CD4-positive, alpha-beta T cell treated with Interleukin-21 for 1 hour (primary cell): ENCODE data around the gene MAP2K5.

ENCODE experiments used
- DNase-seq: peaks from one replicate; pipeline ENCODE4 v3.0.0-alpha.2; 2020

MAP2K5 gene

DNA sequence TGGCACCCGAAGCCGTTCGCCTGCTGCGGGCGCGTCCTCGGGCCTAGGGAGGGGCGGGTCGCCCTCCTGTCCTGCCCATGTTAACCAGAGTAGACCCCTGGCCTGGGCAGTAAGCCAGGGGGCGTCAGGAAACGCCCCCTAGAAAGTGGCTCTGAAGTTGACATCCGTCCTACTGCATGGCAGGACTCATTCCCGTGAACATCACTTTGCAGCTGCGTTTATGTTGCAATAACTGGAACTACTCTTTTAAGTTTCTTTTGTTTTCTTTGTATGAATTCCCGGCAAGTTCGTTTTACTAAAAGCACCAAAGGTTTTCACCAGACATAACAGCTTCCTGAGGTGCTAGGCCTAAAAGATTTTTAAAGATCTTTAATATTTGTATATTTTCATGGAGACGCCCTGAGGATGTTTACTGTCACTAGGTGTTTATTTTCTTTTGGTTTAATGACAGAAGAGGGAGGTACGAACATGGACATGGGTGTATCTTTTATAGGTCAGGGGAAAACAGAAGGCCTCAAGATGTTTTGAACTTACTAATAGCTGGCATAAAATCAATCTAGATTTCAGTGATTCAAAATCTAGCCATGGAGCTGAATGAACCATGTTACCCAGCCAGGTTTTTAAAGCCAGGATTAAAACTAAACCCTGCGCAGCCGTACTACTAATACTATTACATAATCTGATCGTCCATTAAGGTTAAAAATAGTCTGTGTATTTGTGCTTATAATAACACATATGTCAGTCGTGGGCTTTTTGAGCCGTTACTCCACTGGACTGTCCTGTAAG lies 20.5 kb upstream of the MAP2K5 start:
- DNase-seq = no peak

- DNase-seq = no peak
Measured at GRCh38 chr15:67523330-67523729, 19.2 kb upstream of the MAP2K5 start.

GRCh38 chr15:67524235-67524634 lies 18.3 kb upstream of the MAP2K5 start:
- DNase-seq = no peak

DNA sequence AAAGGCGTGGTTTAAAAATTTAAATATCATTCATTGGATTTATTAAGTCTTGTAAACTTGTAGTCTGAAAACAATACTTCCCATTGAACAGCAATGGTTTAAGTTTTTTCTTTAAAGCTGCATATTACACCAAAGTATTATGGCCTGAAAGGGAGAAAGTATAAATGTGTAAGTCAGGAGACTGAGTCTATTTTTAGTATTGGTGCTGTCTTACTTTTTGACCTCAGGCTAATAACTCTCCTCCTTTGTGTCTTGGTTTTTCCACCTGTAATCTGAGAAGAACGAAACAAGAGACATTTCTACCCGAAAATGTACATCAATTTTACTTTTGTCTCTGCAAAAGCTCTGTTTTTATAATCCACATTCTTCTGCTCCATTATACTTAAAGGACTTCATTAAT lies 14.0 kb upstream of the MAP2K5 start:
- no peak for DNase-seq

- DNase-seq = no peak
Measured at GRCh38 chr15:67531379-67531914, 11.1 kb upstream of the MAP2K5 start.

DNA sequence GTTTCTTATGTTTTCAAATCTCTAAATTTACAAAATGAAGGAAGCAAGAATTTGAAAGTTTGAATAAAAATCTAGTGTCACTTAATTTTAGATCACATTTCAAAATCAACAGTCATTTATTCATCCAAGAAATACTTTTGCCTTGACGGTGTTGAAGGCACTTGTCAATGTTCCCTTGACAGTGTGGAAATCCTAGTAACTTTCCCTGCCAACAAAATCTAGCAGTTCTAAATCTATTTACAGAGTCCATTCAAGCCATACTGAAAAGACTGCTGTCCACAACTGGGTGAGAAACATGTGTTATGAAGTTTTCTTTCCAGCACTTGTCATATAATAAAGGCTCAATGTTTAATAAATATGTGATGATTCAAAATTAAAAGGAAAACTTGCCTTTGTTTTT lies 8.6 kb upstream of the MAP2K5 start:
- no peak for DNase-seq

GRCh38 chr15:67534360-67534759 lies 8.1 kb upstream of the MAP2K5 start:
- DNase-seq = no peak

GRCh38 chr15:67537771-67538170 lies 4.7 kb upstream of the MAP2K5 start:
- DNase-seq = no peak

DNA sequence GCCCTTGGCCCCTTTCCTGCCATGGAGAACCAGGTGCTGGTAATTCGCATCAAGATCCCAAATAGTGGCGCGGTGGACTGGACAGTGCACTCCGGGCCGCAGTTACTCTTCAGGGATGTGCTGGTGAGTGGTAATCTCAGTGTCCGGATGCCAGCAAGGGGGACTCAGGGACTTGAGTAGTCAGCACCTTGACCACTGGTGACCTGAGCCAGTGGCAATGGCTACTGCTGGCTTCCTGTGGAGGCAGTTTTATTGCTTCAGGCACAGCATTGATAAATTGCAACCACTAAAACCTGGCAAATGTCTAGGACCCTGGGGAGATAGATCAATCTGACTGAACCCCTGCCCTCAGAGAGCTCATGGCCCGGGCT lies 830 bp downstream of the MAP2K5 start:
- DNase-seq = no peak

DNA sequence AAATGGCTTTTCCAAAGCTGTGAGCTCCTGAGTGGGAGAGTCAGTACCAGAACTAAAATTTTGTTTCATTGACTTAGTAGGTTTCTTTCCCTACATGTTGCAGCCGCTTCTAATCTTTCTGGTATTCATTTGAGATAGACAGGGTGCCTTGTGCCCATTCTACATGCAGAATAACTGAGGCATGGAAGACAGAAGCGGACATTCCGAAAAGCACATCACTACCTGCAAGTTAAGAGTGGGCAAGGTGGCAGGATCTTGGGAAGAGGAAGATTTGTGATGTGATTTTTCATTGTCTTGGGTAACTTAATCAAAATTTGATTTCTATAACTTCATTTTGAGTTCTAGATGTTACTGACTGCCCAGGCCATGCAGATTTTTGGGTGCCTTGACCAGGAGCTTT lies 2.0 kb downstream of the MAP2K5 start:
- no peak for DNase-seq

- no peak for DNase-seq
Measured at GRCh38 chr15:67545864-67546263, 3.4 kb downstream of the MAP2K5 start.

GRCh38 chr15:67547064-67547463 lies 4.6 kb downstream of the MAP2K5 start:
- no peak for DNase-seq

GRCh38 chr15:67547836-67548235 lies 5.3 kb downstream of the MAP2K5 start:
- DNase-seq = no peak

- DNase-seq = no peak
Measured at GRCh38 chr15:67548236-67548852, 5.8 kb downstream of the MAP2K5 start.

DNA sequence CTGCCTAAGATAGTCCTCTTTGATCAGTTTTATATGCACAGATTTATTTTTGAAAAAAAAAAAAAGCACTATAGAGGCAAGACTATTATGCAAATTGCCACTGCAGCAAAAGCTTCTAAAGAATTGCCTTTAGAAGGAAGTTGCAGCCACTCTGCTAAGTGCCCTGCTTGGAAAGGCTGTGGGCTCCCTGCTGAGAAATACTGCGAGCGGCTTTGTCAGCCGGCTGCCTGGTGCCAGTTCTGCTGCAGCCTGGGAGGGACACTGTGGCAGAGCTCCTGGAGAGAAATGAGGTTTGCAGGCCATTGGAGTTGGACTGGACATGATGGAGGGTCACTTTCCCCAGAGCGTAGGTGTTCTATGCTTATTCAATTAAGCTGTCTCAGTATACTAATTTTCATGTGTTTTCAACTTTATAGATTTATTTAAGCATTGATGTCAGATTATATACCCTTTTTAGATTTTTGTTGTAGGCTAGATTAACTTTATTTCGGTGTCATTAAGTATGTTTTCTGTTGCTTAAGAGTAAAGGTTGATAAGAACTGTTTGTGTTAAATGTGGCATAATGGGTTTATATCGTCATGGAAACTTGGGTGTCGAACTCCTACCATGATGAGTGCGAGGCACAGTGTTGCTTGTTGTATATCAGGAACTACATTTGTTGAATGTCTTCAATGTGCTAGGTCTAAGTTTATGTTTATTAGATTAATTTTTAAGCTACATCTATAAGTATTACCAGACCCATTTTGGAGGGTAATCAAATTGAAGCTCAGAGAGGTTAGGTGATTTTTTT lies 6.6 kb downstream of the MAP2K5 start:
- DNase-seq = no peak

- DNase-seq = no peak
Measured at GRCh38 chr15:67549736-67550135, 7.2 kb downstream of the MAP2K5 start.

- no peak for DNase-seq
Measured at GRCh38 chr15:67550522-67550921, 8.0 kb downstream of the MAP2K5 start.

DNA sequence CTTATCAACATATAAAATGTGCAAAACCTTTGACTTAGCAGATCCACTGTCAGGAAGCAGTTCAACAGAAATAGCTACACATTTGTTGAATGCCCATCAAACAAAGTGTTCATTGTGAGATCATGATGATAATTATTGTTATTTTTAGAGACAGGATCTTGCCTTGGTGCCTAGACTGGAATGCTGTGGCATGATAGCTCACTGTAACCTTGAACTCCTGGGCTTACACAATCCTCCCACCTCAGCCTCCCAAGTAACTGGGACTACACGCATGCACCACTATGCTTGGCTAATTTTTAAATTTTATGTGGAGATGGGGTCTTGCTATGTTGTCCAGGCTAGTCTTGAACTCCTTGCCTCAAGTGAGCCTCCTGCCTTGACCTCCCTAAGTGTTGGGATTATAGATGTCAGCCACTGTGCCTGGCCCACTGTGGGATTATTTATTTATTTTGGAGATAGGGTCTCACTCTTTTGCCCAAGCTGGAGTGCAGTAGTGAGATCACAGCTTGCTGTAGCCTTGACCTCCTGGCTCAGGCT lies 8.8 kb downstream of the MAP2K5 start:
- DNase-seq = no peak

DNA sequence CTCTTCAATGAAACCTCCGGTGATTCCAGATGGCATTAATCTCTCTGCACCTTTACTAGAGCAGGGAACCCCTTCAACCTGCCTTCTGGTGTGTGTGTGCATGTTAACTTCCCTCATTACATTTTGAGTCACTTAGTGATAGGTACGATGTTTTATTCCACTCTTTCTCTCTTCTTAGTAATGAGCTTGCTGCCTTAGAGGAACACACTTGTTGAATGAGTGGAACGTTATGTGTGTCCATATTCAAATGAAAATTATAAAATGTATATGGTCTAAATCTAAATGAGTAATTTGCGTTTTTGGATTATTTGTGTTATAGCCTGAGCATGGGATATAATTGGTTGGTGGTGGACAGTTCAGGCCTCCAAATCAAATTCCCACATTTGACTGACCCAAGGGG lies 12.1 kb downstream of the MAP2K5 start:
- DNase-seq = no peak

- no peak for DNase-seq
Measured at GRCh38 chr15:67556976-67557570, 14.6 kb downstream of the MAP2K5 start.

DNA sequence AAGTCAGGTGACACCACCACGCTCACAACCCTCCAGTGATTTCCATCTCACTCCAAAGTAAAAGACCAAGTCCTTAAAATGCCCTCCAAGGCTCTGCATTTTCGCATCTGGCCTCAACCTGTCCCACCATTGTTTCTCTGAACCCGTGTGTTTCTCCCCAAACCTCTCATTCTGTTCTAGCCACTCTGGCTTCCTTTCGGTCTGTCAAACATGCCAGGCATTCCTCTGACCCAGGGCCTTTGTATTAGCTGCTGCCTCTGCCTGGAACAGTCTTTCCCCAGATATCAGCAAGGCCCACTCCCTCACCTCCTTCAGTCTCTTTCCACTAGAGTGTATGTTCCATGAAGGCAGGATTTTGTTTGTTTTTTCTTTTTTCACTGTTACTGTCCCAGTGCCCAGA lies 16.0 kb downstream of the MAP2K5 start:
- DNase-seq = no peak

DNA sequence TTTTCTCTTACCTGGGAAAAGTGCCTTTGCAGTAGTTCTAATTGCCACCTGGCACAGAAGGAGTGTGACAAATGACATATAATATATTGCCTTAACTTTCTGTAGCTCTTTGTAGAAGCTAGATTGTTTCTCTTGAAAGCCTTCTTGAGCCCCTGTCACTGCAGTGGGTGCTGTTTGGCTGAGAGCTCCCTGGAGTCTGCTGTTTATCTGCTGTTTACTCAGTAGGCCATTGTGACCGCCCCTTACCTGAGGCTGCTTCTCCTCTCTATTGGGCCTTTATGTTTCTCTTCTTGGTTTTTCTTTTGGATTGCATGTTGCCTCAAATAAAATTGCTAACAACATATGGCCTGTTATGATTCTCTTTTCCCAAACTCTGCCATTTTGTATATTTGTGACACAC lies 16.7 kb downstream of the MAP2K5 start:
- DNase-seq = no peak

DNA sequence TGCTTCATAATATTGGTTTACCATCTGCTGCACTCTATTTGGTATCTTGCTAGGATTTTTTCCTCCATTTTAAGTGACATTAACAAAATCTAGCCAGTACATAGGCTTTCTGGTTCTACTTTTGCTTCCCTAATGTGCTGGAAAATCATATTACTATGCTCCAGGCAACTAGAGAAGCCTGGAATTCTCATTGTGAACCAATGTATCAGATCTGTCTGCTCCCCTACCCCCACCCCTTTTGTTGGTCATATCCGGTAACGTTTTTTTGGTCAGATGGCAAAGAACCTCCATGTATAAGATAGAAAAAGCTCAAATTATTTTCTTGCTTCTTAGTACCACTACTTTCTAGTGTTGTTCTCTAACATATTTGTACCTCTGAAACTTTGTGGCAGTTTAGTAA lies 17.1 kb downstream of the MAP2K5 start:
- no peak for DNase-seq
